Erythroblast (primary cell): ENCODE measurements around the gene HSD11B2.

ENCODE experiments used
- GATA1 ChIP-seq: IDR thresholded peaks from 2 replicates; pipeline ENCODE4 v1.6.1; 2011; ENCODE audit warnings: low read depth, mild to moderate bottlenecking, control low read depth, low read length, moderate library complexity
- POLR2A ChIP-seq: IDR thresholded peaks from 2 replicates; pipeline ENCODE4 v1.6.1; 2011; ENCODE audit warnings: mild to moderate bottlenecking, low read length

DNA sequence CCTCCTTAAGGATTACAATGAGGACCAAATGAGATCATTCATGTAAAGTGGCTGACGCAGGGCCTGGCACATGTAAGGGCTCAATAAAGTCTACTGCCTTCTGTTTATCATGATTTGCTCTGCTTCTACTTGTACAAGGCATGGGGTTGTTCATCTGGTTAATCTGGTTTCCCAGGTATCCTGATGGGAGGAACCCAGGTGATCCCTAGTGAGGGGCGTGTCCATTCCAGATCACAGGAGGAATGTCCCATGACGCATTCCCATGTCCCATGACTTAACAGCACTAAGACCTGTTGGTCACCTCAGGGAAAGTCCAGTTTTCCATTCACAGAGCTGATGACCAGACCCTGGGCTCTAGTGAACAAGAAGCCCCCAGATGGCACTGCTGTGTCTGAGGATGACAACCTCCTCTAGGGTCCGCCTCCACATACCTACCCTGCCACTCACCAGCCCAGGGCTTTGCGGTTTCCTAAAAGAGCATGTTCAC is 26.1 kb upstream of the HSD11B2 start:
- TF ChIP-seq POLR2A (no peak), GATA1 (no peak)
